ENCODE data around the gene DGKB. TPM values are rescaled to one million over a fixed set of nuclear protein-coding genes. Genes with fewer than 3 reads are reported as not detected.

The DGKB gene
- polyA plus RNA-seq, 2 of the 4 experiments (the other 2 are of a cell fraction): 0.01 TPM; not detected in 1

- Histone ChIP-seq H3K4me1 (no peaks in the 10 kb centered on the region), H3K9me3 (no peaks in the 10 kb centered on the region), H3K4me3 (no peak overlapping the region), H3K27ac (no peak overlapping the region), H3K4me2 (no peak overlapping the region)
- ATAC-seq (no peak), FAIRE-seq (no peak), DNase-seq (ENCODE audit: low read depth in 1 of 2, low spot score in 1 of 2) (no peak)
- ChIA-PET POLR2A (no interaction called here), CTCF (no interaction called here)
- no peak for TF ChIP-seq POLR2AphosphoS2 (conservative IDR thresholded peaks at IDR 0.05; ENCODE audit: low read length)
- TF ChIP-seq SMC3 (IDR thresholded peaks at IDR 0.05): no peak
- TF ChIP-seq CBX8 (IDR thresholded peaks at IDR 0.05): no peak
- TF ChIP-seq, protein P1, sequence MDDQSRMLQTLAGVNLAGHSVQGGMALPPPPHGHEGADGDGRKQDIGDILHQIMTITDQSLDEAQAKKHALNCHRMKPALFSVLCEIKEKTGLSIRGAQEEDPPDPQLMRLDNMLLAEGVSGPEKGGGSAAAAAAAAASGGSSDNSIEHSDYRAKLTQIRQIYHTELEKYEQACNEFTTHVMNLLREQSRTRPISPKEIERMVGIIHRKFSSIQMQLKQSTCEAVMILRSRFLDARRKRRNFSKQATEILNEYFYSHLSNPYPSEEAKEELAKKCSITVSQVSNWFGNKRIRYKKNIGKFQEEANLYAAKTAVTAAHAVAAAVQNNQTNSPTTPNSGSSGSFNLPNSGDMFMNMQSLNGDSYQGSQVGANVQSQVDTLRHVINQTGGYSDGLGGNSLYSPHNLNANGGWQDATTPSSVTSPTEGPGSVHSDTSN (IDR thresholded peaks at IDR 0.05): no peak
- no peak for TF ChIP-seq NPAS2 (CRISPR knock-in tag; IDR thresholded peaks at IDR 0.05; ENCODE audit: borderline replicate concordance)
- TF ChIP-seq ZNF302 (CRISPR knock-in tag; IDR thresholded peaks at IDR 0.05): no peak
- TF ChIP-seq, protein P2, sequence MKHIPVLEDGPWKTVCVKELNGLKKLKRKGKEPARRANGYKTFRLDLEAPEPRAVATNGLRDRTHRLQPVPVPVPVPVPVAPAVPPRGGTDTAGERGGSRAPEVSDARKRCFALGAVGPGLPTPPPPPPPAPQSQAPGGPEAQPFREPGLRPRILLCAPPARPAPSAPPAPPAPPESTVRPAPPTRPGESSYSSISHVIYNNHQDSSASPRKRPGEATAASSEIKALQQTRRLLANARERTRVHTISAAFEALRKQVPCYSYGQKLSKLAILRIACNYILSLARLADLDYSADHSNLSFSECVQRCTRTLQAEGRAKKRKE (CRISPR knock-in tag; IDR thresholded peaks at IDR 0.05; ENCODE audit: low read depth): no peak
- no peak for TF ChIP-seq ELK1 (IDR thresholded peaks at IDR 0.05; ENCODE audit: low read depth, low read length)
- no peak for TF ChIP-seq TP53 (CRISPR knock-in tag; IDR thresholded peaks at IDR 0.05)
- no peak for TF ChIP-seq CEBPB (IDR thresholded peaks at IDR 0.05)
- TF ChIP-seq NFE2L2 (conservative IDR thresholded peaks at IDR 0.05; ENCODE audit: low read length): no peak
- TF ChIP-seq EHMT2 (IDR thresholded peaks at IDR 0.05; ENCODE audit: low read depth): no peak
- 20% methylated on average over 2 of the region's 3 CpGs for WGBS (ENCODE audit: missing lambda C conversion rate)
These were observed 534.3 kb downstream of the DGKB start for GRCh38 chr7:14368285-14368684.

DNA sequence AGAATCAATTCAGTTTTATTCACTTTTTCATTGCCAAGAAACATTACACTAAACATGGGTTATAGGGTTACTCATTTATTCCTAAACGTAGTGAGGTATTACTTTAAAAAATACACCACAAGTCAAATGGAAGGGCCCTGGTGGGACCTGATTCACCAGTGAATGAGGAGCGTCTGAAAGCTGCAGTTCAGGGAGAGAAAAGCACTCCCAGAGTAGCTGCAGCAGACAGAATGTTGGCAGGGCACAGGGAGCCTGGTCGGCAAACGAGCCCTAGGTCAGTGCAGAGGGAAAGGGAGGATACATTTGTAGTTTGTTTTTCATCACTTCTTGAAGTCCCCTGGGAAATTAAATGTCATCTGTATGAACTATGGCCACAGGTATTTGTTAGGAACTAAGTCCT is 551.4 kb downstream of the DGKB start:
- POLR2A ChIA-PET: no interaction called here
- CTCF ChIA-PET: no interaction called here
- no peak for FAIRE-seq

More for the DNA sequence above, 551.4 kb downstream of the DGKB start:
- no peak overlapping the region for H3K27ac ChIP-seq
- no peak overlapping the region for H3K4me2 ChIP-seq
- ATAC-seq (no peak), DNase-seq (ENCODE audit: low read depth in 1 of 2, low spot score in 1 of 2) (no peak)
- TF ChIP-seq, protein P3, sequence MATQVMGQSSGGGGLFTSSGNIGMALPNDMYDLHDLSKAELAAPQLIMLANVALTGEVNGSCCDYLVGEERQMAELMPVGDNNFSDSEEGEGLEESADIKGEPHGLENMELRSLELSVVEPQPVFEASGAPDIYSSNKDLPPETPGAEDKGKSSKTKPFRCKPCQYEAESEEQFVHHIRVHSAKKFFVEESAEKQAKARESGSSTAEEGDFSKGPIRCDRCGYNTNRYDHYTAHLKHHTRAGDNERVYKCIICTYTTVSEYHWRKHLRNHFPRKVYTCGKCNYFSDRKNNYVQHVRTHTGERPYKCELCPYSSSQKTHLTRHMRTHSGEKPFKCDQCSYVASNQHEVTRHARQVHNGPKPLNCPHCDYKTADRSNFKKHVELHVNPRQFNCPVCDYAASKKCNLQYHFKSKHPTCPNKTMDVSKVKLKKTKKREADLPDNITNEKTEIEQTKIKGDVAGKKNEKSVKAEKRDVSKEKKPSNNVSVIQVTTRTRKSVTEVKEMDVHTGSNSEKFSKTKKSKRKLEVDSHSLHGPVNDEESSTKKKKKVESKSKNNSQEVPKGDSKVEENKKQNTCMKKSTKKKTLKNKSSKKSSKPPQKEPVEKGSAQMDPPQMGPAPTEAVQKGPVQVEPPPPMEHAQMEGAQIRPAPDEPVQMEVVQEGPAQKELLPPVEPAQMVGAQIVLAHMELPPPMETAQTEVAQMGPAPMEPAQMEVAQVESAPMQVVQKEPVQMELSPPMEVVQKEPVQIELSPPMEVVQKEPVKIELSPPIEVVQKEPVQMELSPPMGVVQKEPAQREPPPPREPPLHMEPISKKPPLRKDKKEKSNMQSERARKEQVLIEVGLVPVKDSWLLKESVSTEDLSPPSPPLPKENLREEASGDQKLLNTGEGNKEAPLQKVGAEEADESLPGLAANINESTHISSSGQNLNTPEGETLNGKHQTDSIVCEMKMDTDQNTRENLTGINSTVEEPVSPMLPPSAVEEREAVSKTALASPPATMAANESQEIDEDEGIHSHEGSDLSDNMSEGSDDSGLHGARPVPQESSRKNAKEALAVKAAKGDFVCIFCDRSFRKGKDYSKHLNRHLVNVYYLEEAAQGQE (IDR thresholded peaks at IDR 0.05): no peak
- TF ChIP-seq HOXA7 (CRISPR knock-in tag; IDR thresholded peaks at IDR 0.05) (no peak), CBX8 (IDR thresholded peaks at IDR 0.05) (no peak), MAX (IDR thresholded peaks at IDR 0.05) (no peak), ELK1 (IDR thresholded peaks at IDR 0.05; ENCODE audit: low read depth, low read length) (no peak), ZC3H11A (IDR thresholded peaks at IDR 0.05) (no peak)
- TF ChIP-seq, protein P1 (IDR thresholded peaks at IDR 0.05): no peak
- 7% methylated on average over 4 of the region's 4 CpGs for WGBS (ENCODE audit: missing lambda C conversion rate)
- no peaks in the 10 kb centered on the region for H3K4me1 ChIP-seq
- H3K9me3 ChIP-seq: no peaks in the 10 kb centered on the region
- no peak overlapping the region for H3K4me3 ChIP-seq

Measured in A549 (cell line).